GM18867 (cell line): ENCODE results near the gene GSC.
"Not testable (repeated sequence)": the region's sequence is repeated elsewhere in the genome, so short reads cannot be mapped to it uniquely, and the experiment has no call there.

Source experiments
- ATAC-seq: cut with Tn5 transposase; IDR thresholded peaks from one replicate; pipeline ENCODE4 v1.9.1; 2021; ENCODE audit warnings: mild to moderate bottlenecking, moderate library complexity; ENCODE audit not compliant: unreplicated experiment

GSC gene

DNA sequence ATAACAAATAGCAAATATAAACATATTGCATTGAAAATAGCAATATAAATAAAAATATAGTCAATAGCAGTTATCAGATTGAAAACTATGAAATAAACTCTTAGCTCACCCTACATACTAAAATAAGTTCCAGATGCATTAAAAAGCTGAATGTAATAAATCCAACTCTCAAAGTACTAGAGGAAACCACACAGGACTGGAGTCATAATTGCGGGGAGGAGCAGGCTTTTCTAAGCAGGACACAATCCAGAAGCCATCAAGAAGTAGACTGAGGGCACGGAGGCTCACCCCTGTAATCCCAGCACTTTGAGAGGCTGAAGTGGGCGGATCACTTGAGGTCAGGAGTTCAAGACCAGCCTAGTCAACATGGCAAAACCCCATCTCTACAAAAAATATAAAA, 22.2 kb downstream of the GSC start:
- ATAC-seq = no peak

GRCh38 chr14:94747153-94747552, 22.8 kb downstream of the GSC start:
- not testable (repeated sequence) for ATAC-seq

- no peak for ATAC-seq
These were observed 23.8 kb downstream of the GSC start for GRCh38 chr14:94746131-94746530.

- no peak for ATAC-seq
These were observed 31.2 kb downstream of the GSC start for GRCh38 chr14:94738751-94739150.

DNA sequence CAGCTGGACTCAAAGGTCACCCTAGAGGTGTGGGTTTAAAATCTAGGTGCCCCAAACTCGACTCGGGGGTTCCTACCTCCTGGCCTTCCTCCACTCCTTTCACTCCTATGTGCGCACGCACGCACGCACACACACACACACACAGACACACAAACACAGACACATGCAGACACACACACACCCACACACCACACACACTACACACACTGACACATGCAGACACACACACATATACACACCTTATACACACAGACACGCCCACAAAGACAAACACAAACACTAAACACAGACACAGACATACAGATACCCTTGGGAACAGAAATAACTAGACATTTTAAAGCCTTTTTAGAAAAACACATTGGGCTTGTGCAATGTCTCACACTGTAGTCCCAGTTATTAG, 31.8 kb downstream of the GSC start:
- no peak for ATAC-seq

- ATAC-seq = no peak
These were observed 41.0 kb downstream of the GSC start for GRCh38 chr14:94728950-94729349.

- not testable (repeated sequence) for ATAC-seq
These were observed 41.5 kb downstream of the GSC start for GRCh38 chr14:94728440-94728839.

DNA sequence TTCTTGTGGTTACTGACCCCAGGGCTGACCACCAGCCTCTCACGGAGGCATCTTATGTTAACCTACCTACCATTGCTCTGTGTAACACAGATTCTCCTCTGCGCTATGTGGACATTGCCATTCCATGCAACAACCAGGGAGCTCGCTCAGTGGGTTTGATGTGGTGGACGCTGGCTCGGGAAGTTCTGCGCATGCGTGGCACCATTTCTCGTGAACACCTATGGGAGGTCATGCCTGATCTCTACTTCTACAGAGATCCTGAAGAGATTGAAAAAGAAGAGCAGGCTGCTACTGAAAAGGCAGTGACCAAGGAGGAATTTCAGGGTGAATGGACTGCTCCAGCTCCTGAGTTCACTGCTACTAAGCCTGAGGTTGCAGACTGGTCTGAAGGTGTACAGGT, 43.3 kb downstream of the GSC start:
- ATAC-seq = not testable (repeated sequence)

GRCh38 chr14:94724993-94725392, 44.9 kb downstream of the GSC start:
- no peak for ATAC-seq

GRCh38 chr14:94722397-94722796, 47.5 kb downstream of the GSC start:
- ATAC-seq = no peak
